ENCODE data around the gene DDC.

The DDC gene

DNA sequence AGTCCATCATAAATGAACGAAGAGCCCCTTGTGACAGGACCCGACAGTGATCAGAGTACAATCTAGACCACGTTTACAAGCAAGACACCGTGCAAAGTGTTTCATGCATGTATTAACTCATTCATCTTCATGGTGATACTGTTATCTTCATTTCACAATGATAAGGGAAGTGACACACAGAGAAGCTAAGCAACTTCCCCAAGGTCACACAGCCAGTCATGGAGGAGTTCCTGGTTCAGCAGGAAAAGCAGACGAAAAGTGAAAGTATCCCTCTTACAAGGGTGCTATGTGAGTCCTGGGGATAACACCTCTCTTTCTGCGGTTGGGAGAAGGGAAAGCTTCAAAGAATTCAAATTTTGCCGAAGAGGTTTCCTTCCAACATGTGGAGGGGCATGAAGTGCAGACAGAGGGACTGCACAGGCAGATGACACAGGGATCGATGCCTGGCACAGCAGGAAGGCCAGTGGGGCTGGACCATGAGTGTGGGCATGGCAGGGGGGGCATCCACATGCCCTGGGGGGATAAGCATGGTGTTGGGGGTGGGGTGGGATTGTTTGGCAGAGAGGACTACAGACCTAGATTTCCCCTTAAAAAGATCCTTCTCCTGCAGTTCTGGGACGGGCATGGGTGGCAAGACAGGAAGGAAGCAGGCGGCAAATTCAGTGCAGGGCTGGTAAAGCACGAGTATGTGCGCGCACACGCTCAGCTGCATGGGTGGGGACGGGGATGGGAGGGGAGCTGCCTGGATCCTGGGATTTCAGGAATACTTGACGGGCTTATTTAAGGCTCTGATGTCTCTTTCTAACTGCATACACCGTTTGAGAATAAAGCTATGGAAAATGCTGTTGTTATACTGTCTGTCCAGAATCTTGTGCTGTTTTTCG lies 33.5 kb upstream of the DDC start:
- TF ChIP-seq RAD21 (IDR thresholded peaks at IDR 0.05; ENCODE audit: low read depth) (no peak), FOXM1 (IDR thresholded peaks at IDR 0.05; ENCODE audit: borderline replicate concordance, low read depth) (no peak), EGR1 (IDR thresholded peaks at IDR 0.05) (no peak)

DNA sequence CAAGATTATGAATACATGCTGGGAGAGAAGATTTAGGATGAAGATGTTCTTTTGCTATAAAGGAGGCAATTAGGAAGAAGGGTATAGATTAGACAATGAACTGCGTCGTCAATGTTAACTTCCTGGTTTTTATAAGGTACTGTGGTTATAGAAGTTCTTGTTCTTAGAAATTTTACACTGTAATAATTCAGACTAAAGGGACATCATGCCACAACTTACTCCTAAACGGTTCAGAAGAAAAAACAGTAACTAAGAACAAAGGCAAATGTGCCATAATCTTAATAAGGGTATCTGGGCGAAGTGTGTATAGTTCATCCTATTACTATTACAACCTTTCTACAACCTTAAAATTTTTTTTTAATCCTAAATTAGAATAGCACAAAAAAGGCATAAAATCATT lies 31.3 kb upstream of the DDC start:
- TF ChIP-seq, protein P1, sequence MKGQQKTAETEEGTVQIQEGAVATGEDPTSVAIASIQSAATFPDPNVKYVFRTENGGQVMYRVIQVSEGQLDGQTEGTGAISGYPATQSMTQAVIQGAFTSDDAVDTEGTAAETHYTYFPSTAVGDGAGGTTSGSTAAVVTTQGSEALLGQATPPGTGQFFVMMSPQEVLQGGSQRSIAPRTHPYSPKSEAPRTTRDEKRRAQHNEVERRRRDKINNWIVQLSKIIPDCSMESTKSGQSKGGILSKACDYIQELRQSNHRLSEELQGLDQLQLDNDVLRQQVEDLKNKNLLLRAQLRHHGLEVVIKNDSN (IDR thresholded peaks at IDR 0.05), result no peak
- TF ChIP-seq RAD21 (IDR thresholded peaks at IDR 0.05; ENCODE audit: low read depth), result no peak
- no peak for TF ChIP-seq CREB1 (IDR thresholded peaks at IDR 0.05; ENCODE audit: low read depth)
- TF ChIP-seq, protein P2, sequence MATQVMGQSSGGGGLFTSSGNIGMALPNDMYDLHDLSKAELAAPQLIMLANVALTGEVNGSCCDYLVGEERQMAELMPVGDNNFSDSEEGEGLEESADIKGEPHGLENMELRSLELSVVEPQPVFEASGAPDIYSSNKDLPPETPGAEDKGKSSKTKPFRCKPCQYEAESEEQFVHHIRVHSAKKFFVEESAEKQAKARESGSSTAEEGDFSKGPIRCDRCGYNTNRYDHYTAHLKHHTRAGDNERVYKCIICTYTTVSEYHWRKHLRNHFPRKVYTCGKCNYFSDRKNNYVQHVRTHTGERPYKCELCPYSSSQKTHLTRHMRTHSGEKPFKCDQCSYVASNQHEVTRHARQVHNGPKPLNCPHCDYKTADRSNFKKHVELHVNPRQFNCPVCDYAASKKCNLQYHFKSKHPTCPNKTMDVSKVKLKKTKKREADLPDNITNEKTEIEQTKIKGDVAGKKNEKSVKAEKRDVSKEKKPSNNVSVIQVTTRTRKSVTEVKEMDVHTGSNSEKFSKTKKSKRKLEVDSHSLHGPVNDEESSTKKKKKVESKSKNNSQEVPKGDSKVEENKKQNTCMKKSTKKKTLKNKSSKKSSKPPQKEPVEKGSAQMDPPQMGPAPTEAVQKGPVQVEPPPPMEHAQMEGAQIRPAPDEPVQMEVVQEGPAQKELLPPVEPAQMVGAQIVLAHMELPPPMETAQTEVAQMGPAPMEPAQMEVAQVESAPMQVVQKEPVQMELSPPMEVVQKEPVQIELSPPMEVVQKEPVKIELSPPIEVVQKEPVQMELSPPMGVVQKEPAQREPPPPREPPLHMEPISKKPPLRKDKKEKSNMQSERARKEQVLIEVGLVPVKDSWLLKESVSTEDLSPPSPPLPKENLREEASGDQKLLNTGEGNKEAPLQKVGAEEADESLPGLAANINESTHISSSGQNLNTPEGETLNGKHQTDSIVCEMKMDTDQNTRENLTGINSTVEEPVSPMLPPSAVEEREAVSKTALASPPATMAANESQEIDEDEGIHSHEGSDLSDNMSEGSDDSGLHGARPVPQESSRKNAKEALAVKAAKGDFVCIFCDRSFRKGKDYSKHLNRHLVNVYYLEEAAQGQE (IDR thresholded peaks at IDR 0.05; ENCODE audit: low read depth), result no peak

DNA sequence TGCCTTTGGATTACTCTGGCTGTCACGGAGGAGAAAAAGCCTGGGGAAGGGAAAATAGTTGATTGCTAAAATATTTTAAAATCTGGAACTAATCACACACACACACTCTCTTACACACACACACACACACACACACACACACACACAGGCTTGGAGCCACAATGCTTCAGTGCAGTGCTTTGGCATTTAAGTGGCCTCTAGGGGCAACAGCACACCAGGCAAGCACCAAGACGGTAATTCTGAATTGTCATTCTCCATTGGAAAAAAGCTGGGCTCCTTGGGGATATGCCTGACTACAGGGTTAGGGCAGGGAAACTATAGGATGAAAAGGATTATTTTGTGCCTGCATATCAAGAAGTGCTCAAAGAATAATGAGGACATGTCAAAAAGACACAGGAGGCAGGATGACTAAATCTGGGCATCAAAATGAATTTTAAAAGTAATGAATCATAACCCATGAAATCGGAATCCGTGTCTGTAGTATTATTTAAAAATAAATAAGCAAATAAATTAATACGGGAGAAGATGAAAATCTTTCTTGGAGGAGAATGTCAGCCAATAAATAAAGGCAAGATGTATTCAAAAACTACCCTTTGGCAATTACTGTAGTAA lies 30.4 kb upstream of the DDC start:
- TF ChIP-seq EP300 (IDR thresholded peaks at IDR 0.05; ENCODE audit: borderline replicate concordance) (no peak), RAD21 (IDR thresholded peaks at IDR 0.05; ENCODE audit: low read depth) (peak; percentile 62), YY1 (IDR thresholded peaks at IDR 0.05; ENCODE audit: low read depth) (no peak)
- TF ChIP-seq, protein P1 (IDR thresholded peaks at IDR 0.05), result no peak

DNA sequence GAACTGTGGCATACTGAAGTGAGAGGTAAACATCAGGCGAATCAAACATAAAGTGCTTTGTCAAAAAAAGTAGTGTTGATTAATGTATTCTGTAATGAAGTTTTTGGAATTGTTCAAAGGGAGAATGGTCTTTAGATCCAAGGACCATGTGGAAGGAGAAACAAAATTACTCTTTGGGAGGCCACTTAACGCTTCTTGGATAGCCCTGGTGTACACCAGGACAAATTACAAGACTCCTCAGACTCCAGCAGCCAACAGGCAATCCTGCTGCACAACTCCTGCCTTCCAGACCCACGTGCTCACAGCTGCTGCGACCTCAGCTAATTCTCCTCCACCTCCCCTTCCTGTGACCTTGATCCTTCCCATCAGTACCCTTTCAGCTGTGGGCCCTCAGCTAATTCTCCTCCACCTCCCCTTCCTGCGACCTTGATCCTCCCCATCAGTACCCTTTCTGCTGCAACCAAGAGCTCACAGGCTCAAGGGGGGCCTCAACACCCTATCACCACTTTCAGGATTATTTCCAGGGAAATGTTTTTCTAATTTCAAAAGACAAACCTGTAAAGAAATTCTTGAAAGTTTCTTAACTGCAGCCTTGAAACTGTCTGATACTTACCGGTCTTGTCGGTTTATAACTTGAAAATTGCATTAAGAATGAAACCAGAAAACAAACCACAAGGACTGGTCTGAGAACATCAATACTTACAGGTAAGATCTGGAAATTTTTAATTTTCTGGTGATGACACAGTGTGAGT lies 29.7 kb upstream of the DDC start:
- no peak for TF ChIP-seq EGR1 (IDR thresholded peaks at IDR 0.05)
- no peak for TF ChIP-seq TAF1 (IDR thresholded peaks at IDR 0.05; ENCODE audit: low read depth)
- no peak for TF ChIP-seq YY1 (IDR thresholded peaks at IDR 0.05; ENCODE audit: low read depth)
- TF ChIP-seq TEAD4 (IDR thresholded peaks at IDR 0.05), result no peak
- no peak for TF ChIP-seq TCF12 (IDR thresholded peaks at IDR 0.05; ENCODE audit: low read depth)
- TF ChIP-seq CREB1 (IDR thresholded peaks at IDR 0.05; ENCODE audit: low read depth), result no peak
- TF ChIP-seq, protein P1 (IDR thresholded peaks at IDR 0.05), result no peak
- TF ChIP-seq, protein P3, sequence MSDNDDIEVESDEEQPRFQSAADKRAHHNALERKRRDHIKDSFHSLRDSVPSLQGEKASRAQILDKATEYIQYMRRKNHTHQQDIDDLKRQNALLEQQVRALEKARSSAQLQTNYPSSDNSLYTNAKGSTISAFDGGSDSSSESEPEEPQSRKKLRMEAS (IDR thresholded peaks at IDR 0.05), result no peak
- no peak for TF ChIP-seq RAD21 (IDR thresholded peaks at IDR 0.05; ENCODE audit: low read depth)
- TF ChIP-seq CEBPB (IDR thresholded peaks at IDR 0.05), result no peak
- TF ChIP-seq EP300 (IDR thresholded peaks at IDR 0.05; ENCODE audit: borderline replicate concordance), result no peak
- TF ChIP-seq, protein P2 (IDR thresholded peaks at IDR 0.05; ENCODE audit: low read depth), result no peak

DNA sequence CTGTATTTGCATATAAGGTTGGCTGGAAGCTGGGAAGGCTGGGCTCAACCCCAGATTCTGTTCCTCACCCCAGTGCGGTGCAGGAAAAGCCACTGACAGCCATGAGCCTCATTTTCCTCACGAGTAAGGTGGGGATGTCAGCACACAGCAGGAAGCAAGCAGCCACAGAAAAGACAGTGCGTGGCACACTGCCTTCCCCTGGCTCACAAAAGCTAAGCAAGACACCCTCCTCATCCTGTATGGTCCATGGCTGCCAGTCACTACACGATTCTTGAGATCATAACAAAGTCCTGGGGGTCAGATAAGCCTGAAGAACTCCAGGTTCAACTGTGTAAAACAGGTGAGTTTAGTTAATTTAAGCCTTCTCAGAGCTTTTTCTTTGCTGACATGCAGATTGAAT lies 28.9 kb upstream of the DDC start:
- no peak for TF ChIP-seq ZBTB7A (IDR thresholded peaks at IDR 0.05; ENCODE audit: low read depth)
- no peak for TF ChIP-seq TCF12 (IDR thresholded peaks at IDR 0.05; ENCODE audit: low read depth)
- no peak for TF ChIP-seq RAD21 (IDR thresholded peaks at IDR 0.05; ENCODE audit: low read depth)
- no peak for TF ChIP-seq CEBPB (IDR thresholded peaks at IDR 0.05)
- TF ChIP-seq CREB1 (IDR thresholded peaks at IDR 0.05; ENCODE audit: low read depth), result no peak
- no peak for TF ChIP-seq EP300 (IDR thresholded peaks at IDR 0.05; ENCODE audit: borderline replicate concordance)
- TF ChIP-seq FOXM1 (IDR thresholded peaks at IDR 0.05; ENCODE audit: borderline replicate concordance, low read depth), result no peak
- TF ChIP-seq, protein P2 (IDR thresholded peaks at IDR 0.05; ENCODE audit: low read depth), result no peak
